HFF-Myc (cell line): Measurements from ENCODE around the gene SPON1.

Experiments
- DNase-seq: peaks from one replicate; pipeline ENCODE4 v3.0.0-alpha.2; 2011; ENCODE audit warnings: low read depth; ENCODE audit errors: extremely low read depth
- H3K4me3 ChIP-seq: replicated peaks from 2 replicates; pipeline ENCODE4 v1.5.1; 2011; ENCODE audit warnings: low read depth, mild to moderate bottlenecking, control low read depth, low read length
- CTCF ChIP-seq: IDR thresholded peaks from 2 replicates; pipeline ENCODE4 v1.5.1; 2012; ENCODE audit warnings: mild to moderate bottlenecking, low read depth, low read length, control low read depth; ENCODE audit errors: missing control alignments

The SPON1 gene

GRCh38 chr11:13962562-13963168, at the start of gene SPON1:
Gene SPON1 (plus strand): TSS chr11:13962723. CDS start chr11:13962905, 182 bp downstream.
- no peak for TF ChIP-seq CTCF
- no peak within 1 kb of the TSS for H3K4me3 ChIP-seq
- DNase-seq, result no peak

GRCh38 chr11:13917264-13917663, 45.3 kb upstream of the SPON1 start:
- no peak for TF ChIP-seq CTCF
- DNase-seq, result no peak
- H3K4me3 ChIP-seq, result no peak overlapping the region

GRCh38 chr11:13917904-13918303, 44.6 kb upstream of the SPON1 start:
- TF ChIP-seq CTCF, result no peak
- no peak for DNase-seq
- H3K4me3 ChIP-seq, result no peak overlapping the region

GRCh38 chr11:13920756-13921155, 41.8 kb upstream of the SPON1 start:
- DNase-seq, result no peak
- no peak overlapping the region for H3K4me3 ChIP-seq
- TF ChIP-seq CTCF, result no peak

GRCh38 chr11:13921545-13921944, 41.0 kb upstream of the SPON1 start:
- DNase-seq, result no peak
- TF ChIP-seq CTCF, result no peak
- no peak overlapping the region for H3K4me3 ChIP-seq

- no peak for TF ChIP-seq CTCF
- no peak overlapping the region for H3K4me3 ChIP-seq
- no peak for DNase-seq
Observed at GRCh38 chr11:13923182-13923581, 39.3 kb upstream of the SPON1 start.
